ENCODE measurements around the gene HRH2.

HRH2 gene

GRCh38 chr5:175738602-175739133, 80.8 kb downstream of the HRH2 start:
- Mint-ChIP-seq H3K4me1 (ENCODE audit: low read depth in 2 of 2) (no peaks in the 10 kb centered on the region), H3K27me3 (peaks cover 80 to 89% of the 10 kb centered on the region in 2 donors), H3K36me3 (ENCODE audit: insufficient read depth) (peaks cover 2% of the 10 kb centered on the region), H3K4me3 (no peak overlapping the region), H3K27ac (no peak overlapping the region), H3K9me3 (no peaks in the 10 kb centered on the region)
- DNase-seq (no peak), ATAC-seq (replicated peaks) (no peak)

GRCh38 chr5:175740014-175740413, 82.1 kb downstream of the HRH2 start:
- ATAC-seq (replicated peaks) (no peak), DNase-seq (no peak)
- Mint-ChIP-seq H3K4me3 (no peak overlapping the region), H3K4me1 (ENCODE audit: low read depth in 2 of 2) (no peaks in the 10 kb centered on the region), H3K9me3 (no peaks in the 10 kb centered on the region), H3K36me3 (ENCODE audit: insufficient read depth) (peaks cover 2% of the 10 kb centered on the region), H3K27ac (no peak overlapping the region), H3K27me3 (peaks cover 80 to 91% of the 10 kb centered on the region in 2 donors)

GRCh38 chr5:175741556-175741955, 83.7 kb downstream of the HRH2 start:
- Mint-ChIP-seq H3K27me3 (peaks cover 72 to 87% of the 10 kb centered on the region in 2 donors), H3K27ac (no peak overlapping the region), H3K36me3 (ENCODE audit: insufficient read depth) (no peaks in the 10 kb centered on the region), H3K4me3 (no peak overlapping the region), H3K4me1 (ENCODE audit: low read depth in 2 of 2) (no peaks in the 10 kb centered on the region), H3K9me3 (no peaks in the 10 kb centered on the region)
- no peak for ATAC-seq (replicated peaks)
- no peak for DNase-seq

- no peaks in the 10 kb centered on the region for H3K36me3 Mint-ChIP-seq (ENCODE audit: insufficient read depth)
- H3K27me3 Mint-ChIP-seq = peaks cover 80 to 92% of the 10 kb centered on the region in 2 donors
- H3K9me3 Mint-ChIP-seq = no peaks in the 10 kb centered on the region
- DNase-seq (no peak), ATAC-seq (replicated peaks) (no peak)
- no peak overlapping the region for H3K27ac Mint-ChIP-seq
- H3K4me3 Mint-ChIP-seq = no peak overlapping the region
- peaks cover 0 to 4% of the 10 kb centered on the region in 2 donors for H3K4me1 Mint-ChIP-seq (ENCODE audit: low read depth in 2 of 2)
Measured at GRCh38 chr5:175742290-175742994, 84.6 kb downstream of the HRH2 start.

GRCh38 chr5:175743676-175744210, 85.9 kb downstream of the HRH2 start:
- ATAC-seq (replicated peaks) (no peak), DNase-seq (no peak)
- H3K4me3 Mint-ChIP-seq = no peak overlapping the region
- H3K4me1 Mint-ChIP-seq (ENCODE audit: low read depth in 2 of 2) = peaks cover 0 to 4% of the 10 kb centered on the region in 2 donors
- no peak overlapping the region for H3K27ac Mint-ChIP-seq
- H3K36me3 Mint-ChIP-seq (ENCODE audit: insufficient read depth) = no peaks in the 10 kb centered on the region
- H3K9me3 Mint-ChIP-seq = no peaks in the 10 kb centered on the region
- peaks cover 69 to 91% of the 10 kb centered on the region in 2 donors for H3K27me3 Mint-ChIP-seq

- DNase-seq = no peak
- ATAC-seq (replicated peaks) = no peak
- Mint-ChIP-seq H3K4me1 (ENCODE audit: low read depth in 2 of 2) (peaks cover 0 to 4% of the 10 kb centered on the region in 2 donors), H3K36me3 (ENCODE audit: insufficient read depth) (no peaks in the 10 kb centered on the region), H3K9me3 (no peaks in the 10 kb centered on the region), H3K4me3 (no peak overlapping the region), H3K27me3 (peaks cover 64 to 90% of the 10 kb centered on the region in 2 donors), H3K27ac (no peak overlapping the region)
Measured at GRCh38 chr5:175745210-175745609, 87.3 kb downstream of the HRH2 start.

- ATAC-seq (replicated peaks) (no peak), DNase-seq (no peak)
- Mint-ChIP-seq H3K27me3 (peaks cover 55 to 81% of the 10 kb centered on the region in 2 donors), H3K36me3 (ENCODE audit: insufficient read depth) (no peaks in the 10 kb centered on the region), H3K27ac (no peak overlapping the region), H3K9me3 (no peaks in the 10 kb centered on the region), H3K4me1 (ENCODE audit: low read depth in 2 of 2) (peaks cover 0 to 4% of the 10 kb centered on the region in 2 donors), H3K4me3 (no peak overlapping the region)
Measured at GRCh38 chr5:175746851-175747250, 89.0 kb downstream of the HRH2 start.

GRCh38 chr5:175747539-175748060, 89.7 kb downstream of the HRH2 start:
- H3K9me3 Mint-ChIP-seq = no peaks in the 10 kb centered on the region
- no peak overlapping the region for H3K4me3 Mint-ChIP-seq
- ATAC-seq (replicated peaks) (no peak), DNase-seq (no peak)
- no peak overlapping the region for H3K27ac Mint-ChIP-seq
- peaks cover 61 to 81% of the 10 kb centered on the region in 2 donors for H3K27me3 Mint-ChIP-seq
- no peaks in the 10 kb centered on the region for H3K36me3 Mint-ChIP-seq (ENCODE audit: insufficient read depth)
- peaks cover 0 to 4% of the 10 kb centered on the region in 2 donors for H3K4me1 Mint-ChIP-seq (ENCODE audit: low read depth in 2 of 2)

GRCh38 chr5:175748650-175749049, 90.8 kb downstream of the HRH2 start:
- H3K9me3 Mint-ChIP-seq = no peaks in the 10 kb centered on the region
- peaks cover 61 to 81% of the 10 kb centered on the region in 2 donors for H3K27me3 Mint-ChIP-seq
- ATAC-seq (replicated peaks) (no peak), DNase-seq (no peak)
- no peak overlapping the region for H3K4me3 Mint-ChIP-seq
- no peaks in the 10 kb centered on the region for H3K36me3 Mint-ChIP-seq (ENCODE audit: insufficient read depth)
- H3K27ac Mint-ChIP-seq = no peak overlapping the region
- peaks cover 0 to 4% of the 10 kb centered on the region in 2 donors for H3K4me1 Mint-ChIP-seq (ENCODE audit: low read depth in 2 of 2)

GRCh38 chr5:175749591-175749990, 91.7 kb downstream of the HRH2 start:
- ATAC-seq (replicated peaks) (no peak), DNase-seq (no peak)
- no peak overlapping the region for H3K27ac Mint-ChIP-seq
- H3K4me3 Mint-ChIP-seq = no peak overlapping the region
- peaks cover 0 to 4% of the 10 kb centered on the region in 2 donors for H3K4me1 Mint-ChIP-seq (ENCODE audit: low read depth in 2 of 2)
- H3K27me3 Mint-ChIP-seq = peaks cover 61 to 81% of the 10 kb centered on the region in 2 donors
- H3K36me3 Mint-ChIP-seq (ENCODE audit: insufficient read depth) = no peaks in the 10 kb centered on the region
- H3K9me3 Mint-ChIP-seq = no peaks in the 10 kb centered on the region

- H3K4me3 Mint-ChIP-seq = no peak overlapping the region
Measured at GRCh38 chr5:175750511-175750931, 92.7 kb downstream of the HRH2 start.

GRCh38 chr5:175751369-175751768, 93.5 kb downstream of the HRH2 start:
- Mint-ChIP-seq H3K4me3 (no peak overlapping the region), H3K27ac (no peak overlapping the region), H3K9me3 (no peaks in the 10 kb centered on the region), H3K27me3 (peaks cover 72 to 88% of the 10 kb centered on the region in 2 donors), H3K4me1 (ENCODE audit: low read depth in 2 of 2) (peaks cover 0 to 4% of the 10 kb centered on the region in 2 donors), H3K36me3 (ENCODE audit: insufficient read depth) (no peaks in the 10 kb centered on the region)
- no peak for DNase-seq
- ATAC-seq (replicated peaks) = no peak

More at GRCh38 chr5:175750511-175750931, 92.7 kb downstream of the HRH2 start:
- H3K27ac Mint-ChIP-seq = no peak overlapping the region
- peaks cover 69 to 87% of the 10 kb centered on the region in 2 donors for H3K27me3 Mint-ChIP-seq
- ATAC-seq (replicated peaks) (no peak), DNase-seq (no peak)
- no peaks in the 10 kb centered on the region for H3K36me3 Mint-ChIP-seq (ENCODE audit: insufficient read depth)
- H3K4me1 Mint-ChIP-seq (ENCODE audit: low read depth in 2 of 2) = peaks cover 0 to 4% of the 10 kb centered on the region in 2 donors
- no peaks in the 10 kb centered on the region for H3K9me3 Mint-ChIP-seq

GRCh38 chr5:175752826-175753535, 95.1 kb downstream of the HRH2 start:
- Mint-ChIP-seq H3K4me1 (ENCODE audit: low read depth in 2 of 2) (no peaks in the 10 kb centered on the region), H3K27ac (no peak overlapping the region), H3K4me3 (no peak overlapping the region), H3K9me3 (no peaks in the 10 kb centered on the region), H3K27me3 (peaks cover 76 to 88% of the 10 kb centered on the region in 2 donors), H3K36me3 (ENCODE audit: insufficient read depth) (no peaks in the 10 kb centered on the region)
- DNase-seq = no peak
- no peak for ATAC-seq (replicated peaks)

Measured in effector memory CD8-positive, alpha-beta T cell (primary cell).